Stimulated activated CD8-positive, alpha-beta memory T cell treated with anti-CD3 and anti-CD28 coated beads, Interleukin-7, amount 100 ng/mL, for 4 hours (primary cell): Measurements from ENCODE around the gene TRAPPC8.
"Not testable (repeated sequence)": the region's sequence is repeated elsewhere in the genome, so short reads cannot be mapped to it uniquely, and the experiment has no call there.

Experiments used
- DNase-seq, 2 donors: peaks; one replicate each; pipeline ENCODE4 v3.0.0-alpha.2; 2020; ENCODE audit warnings: low read depth in 2 of 2

TRAPPC8 gene

GRCh38 chr18:31857526-31858106 is 85.3 kb downstream of the TRAPPC8 start:
- no peak for DNase-seq

DNA sequence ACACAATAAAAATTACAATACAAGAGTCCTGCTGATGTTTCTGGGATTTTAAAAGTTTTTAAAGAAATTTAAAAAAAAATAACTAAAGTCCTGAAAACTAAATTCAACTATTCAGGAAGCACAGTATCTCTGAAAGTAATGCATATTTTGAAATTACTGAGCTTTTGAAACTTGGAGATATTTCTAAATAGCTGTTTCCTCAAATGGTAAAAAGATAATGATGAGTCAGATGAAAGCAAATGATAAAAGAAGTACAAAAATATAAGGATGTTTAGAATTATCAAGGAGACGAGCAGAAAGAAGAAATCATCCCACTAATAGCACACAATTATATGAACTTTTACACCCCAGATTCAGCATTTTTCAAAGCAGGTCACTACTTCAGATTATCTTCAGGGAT is 92.1 kb downstream of the TRAPPC8 start:
- DNase-seq, result no peak

- no peak for DNase-seq
Observed at GRCh38 chr18:31840499-31840898, 102.4 kb downstream of the TRAPPC8 start.

DNA sequence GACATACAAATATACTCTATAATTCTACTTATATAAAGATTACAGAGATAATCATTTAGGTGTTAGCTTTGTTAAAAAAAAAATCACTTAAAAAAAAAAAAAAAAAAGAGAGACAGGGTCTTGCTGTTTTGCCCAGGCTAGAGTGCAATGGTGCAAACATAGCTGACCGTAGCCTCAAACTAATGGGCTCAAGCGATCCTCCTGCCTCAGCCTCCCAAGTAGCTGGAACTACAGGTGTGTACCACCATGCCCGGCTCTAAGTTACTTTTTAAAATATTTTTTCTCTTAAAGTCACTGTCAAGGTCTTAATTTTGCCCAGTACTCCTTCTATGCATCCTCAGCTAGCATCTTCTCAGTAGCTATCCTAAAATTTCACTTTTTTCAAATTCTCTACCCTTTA is 105.0 kb downstream of the TRAPPC8 start:
- DNase-seq, result no peak

DNA sequence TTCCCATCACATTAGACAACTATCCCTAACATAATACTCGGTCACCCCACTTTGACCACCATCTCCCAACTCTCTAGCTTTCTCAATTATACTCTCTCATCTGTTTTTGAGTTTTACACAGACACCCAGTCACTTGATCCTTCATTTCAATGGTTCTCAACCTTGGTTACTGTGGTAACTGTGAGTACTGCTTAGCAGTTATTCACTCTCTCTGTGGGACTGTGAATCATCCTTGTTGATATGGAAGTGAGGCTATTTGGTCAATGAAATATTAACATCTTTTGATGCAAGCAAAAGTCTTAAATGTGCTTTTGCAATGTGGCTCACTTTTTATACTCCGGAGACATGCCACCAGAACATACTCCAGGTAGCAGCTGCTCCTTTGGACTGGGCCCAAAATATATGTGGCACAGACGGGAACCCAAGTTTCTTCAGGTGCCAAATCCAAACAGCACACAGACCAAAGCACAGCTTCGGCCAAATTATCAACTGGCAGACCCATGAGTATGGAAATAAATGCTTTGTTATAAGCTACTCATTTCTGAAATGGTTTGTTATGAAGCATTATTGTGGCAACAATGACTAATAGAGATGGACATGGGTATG is 107.3 kb downstream of the TRAPPC8 start:
- no peak for DNase-seq

- no peak for DNase-seq
Observed at GRCh38 chr18:31831903-31832302, 111.0 kb downstream of the TRAPPC8 start.

- no peak for DNase-seq
Observed at GRCh38 chr18:31830686-31831085, 112.2 kb downstream of the TRAPPC8 start.

DNA sequence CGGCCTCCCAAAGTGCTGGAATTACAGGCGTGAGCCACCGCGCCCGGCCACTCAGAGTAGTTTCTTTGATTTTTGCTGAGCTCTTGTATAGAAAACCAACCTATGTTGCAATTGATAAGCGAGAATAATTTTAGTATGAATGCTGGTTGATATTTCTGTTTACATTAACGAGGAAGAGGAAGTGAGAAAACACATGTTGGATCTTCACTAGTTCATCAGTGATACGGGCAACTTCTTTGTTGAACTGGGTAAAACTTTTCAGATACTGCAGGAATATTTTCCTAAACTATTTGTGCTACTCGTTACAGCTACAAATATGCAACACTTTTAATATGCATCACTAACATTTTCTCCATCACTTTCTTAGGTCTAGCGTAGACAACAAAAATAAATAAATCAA is 114.3 kb downstream of the TRAPPC8 start:
- no peak for DNase-seq

- not testable (repeated sequence) for DNase-seq
Observed at GRCh38 chr18:31826673-31827325, 116.1 kb downstream of the TRAPPC8 start.

- DNase-seq, result no peak
Observed at GRCh38 chr18:31825772-31826171, 117.2 kb downstream of the TRAPPC8 start.

DNA sequence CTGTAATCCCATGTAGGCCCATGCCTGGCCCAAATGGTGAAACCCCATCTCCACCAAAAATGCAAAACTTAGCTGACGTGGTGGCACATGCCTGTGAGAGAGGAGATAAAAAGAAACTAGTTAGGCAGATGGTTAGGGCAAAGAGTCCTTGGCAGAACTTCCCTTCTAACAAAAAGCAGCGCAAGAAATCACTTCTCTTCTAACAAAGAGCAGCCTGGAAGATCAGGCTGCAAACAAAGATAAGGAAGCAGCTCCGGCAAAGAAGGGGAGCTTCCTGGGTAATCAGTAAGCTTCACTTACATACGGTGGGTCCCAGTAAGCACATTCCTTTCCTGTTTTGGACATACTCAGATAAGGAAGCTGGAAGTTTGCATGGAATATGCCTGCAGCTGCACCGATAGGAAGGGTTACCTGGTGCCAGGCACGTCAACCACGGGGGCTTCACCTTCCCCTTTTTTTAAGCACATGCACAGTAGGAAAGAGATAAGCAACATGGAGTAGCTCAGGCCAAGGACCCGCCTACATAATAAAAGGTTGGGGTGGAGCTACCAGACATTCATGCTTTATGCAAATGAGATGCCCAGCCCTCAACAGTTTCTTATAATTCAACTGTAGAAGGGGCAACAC is 121.3 kb downstream of the TRAPPC8 start:
- DNase-seq, result no peak

DNA sequence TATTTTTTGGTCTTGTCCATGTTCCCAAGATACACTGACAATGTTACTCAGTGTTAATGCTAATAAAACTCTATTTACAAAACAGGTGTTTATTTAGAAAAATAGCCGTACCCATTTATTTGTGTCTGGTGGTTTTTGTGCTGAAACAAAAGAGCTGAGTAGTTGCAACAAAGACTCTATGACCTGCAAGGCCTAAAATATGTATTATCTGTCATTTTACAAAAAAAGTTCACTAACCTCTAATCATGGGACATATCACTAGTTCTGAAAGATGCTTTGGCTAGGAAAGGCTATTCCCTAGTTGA is 123.1 kb downstream of the TRAPPC8 start:
- no peak for DNase-seq

DNA sequence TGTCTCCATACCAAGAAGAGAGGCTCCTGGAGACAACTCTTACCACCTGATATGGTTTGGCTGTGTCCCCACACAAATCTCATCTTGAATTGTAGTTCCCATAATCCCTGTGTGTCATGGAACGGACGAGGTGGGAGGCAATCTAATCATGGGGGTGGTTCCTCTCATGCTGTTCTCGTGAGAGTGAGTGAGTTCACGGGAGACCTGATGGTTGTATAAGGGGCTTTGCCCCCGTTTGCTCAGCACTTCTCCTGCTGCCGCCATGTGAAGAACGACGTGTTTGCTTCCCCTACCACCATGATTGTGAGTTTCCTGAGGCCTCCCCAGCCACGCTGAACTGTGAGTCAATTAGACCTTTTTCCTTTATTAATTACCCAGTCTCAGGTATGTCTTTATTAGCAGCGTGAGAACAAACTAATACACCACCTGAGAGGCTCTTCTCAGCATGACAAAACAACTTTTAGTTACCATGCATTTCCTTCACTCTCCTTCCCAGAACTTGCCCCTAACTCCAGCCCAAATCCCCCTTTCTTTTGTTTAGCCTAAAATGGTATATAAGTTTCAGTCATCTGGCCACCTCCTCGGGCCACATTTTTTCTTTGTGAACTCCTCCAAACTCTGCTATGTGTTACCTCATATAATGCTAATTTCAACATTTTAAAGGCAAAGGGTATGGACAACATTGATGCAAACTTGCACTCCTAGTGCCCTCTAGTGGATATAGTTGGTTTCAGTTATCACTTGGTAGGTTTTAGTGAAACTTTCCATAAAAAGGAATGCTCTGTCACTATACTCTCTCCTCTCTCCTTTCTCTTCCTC is 123.6 kb downstream of the TRAPPC8 start:
- DNase-seq, result no peak

DNA sequence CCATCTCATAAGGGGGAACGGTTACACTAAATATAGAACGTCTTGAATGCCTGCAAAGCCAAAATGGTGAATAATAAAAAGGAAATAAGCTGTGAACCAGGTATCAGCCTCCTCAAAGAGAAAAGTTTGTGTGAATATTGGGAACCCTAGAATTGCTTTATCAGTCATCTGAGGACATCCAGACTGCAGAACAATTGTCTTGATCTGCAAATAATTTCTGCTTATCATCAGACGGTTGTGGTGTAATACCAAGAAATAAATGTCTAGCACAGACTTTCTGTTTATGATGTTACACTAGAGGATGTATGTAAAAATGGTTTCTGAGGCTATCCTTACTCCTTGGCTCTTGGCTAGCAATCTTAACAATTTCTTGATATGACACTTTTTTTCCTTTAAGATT is 128.8 kb downstream of the TRAPPC8 start:
- no peak for DNase-seq

GRCh38 chr18:31810336-31811130 is 132.4 kb downstream of the TRAPPC8 start:
- not testable (repeated sequence) for DNase-seq

DNA sequence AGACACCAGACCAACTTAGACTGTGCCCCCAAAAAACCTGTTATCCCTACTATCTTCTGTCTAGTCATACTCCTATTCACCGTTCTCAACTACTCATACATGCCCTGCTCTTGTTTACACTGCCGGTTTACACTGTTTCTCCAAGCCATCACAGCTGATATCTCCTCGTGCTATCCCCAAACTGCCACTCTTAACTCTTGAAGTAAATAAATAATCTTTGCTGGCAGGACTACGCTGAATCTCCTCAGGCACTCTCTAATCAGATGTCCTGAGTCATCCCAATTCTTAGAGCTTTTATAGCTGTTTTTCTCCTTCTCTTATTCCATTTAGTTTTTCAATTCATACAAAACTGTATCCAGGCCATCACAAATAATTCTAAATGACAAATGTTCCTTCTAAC is 133.9 kb downstream of the TRAPPC8 start:
- not testable (repeated sequence) for DNase-seq

DNA sequence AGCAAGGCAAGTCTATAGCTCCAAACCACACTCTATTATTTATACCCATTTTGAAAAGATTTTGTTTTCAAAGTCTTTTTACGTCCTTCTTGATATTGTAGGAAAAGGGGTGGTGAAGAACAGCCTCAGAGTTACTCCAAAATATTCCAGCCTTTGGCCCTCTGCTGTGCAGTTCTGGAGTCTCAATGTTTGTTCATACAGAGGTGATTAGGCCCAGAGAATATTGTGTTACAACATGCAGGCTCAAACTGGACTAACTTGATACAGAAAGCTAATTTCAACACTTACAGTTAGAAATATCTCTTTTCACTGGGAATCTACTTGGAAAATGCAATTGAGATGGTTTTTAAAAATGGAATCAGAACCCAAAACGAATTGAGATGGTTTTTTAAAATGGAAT is 141.8 kb downstream of the TRAPPC8 start:
- no peak for DNase-seq

GRCh38 chr18:31799257-31799656 is 143.7 kb downstream of the TRAPPC8 start:
- DNase-seq, result not testable (repeated sequence)

DNA sequence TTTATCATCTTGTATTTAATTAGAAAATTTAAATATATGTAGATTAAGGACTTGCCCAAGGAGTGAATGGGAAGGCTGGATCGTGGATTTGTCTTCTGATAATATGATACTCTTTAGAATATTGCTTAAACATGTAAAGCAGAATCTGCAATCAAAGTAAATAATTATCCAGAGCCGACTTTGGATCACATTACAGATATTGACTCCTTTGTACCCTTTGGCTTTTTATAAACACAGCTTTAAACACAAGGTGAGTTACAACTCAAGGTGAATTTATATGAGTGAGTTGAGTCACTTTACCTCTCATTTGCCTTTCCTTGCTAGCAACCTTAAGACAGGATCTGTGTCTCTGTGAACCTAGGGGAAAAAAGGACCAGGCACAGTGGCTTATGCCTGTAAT is 144.5 kb downstream of the TRAPPC8 start:
- no peak for DNase-seq

GRCh38 chr18:31795747-31796146 is 147.2 kb downstream of the TRAPPC8 start:
- no peak for DNase-seq

- DNase-seq, result no peak
Observed at GRCh38 chr18:31793531-31793930, 149.4 kb downstream of the TRAPPC8 start.

GRCh38 chr18:31792580-31792911 is 150.4 kb downstream of the TRAPPC8 start:
- DNase-seq, result no peak
